ACC112 (cell line): Measurements from ENCODE around the gene EPB41L1.
A peak's percentile ranks its signal among the peaks of the same experiment; 100 is the strongest.
"Not testable (repeated sequence)": the region's sequence is repeated elsewhere in the genome, so short reads cannot be mapped to it uniquely, and the experiment has no call there.

ENCODE experiments used
- H2AFZ ChIP-seq: fragments of 200-600 bp; sonication (generic); one replicate; pipeline ENCODE4 v1.6.0; 2017; ENCODE audit warnings: antibody characterized with exemption, low read length; ENCODE audit not compliant: unreplicated experiment
- H3K27ac ChIP-seq: fragments of 200-600 bp; sonication (generic); 2 replicates; pipeline ENCODE4 v1.5.1; 2014; ENCODE audit warnings: low read depth, mild to moderate bottlenecking, antibody characterized with exemption, low read length, moderate library complexity
- H3K27me3 ChIP-seq: fragments of 200-600 bp; sonication (generic); 2 replicates; pipeline ENCODE4 v1.6.1; 2014; ENCODE audit warnings: mild to moderate bottlenecking, antibody characterized with exemption, low read length, moderate library complexity, mixed read lengths; ENCODE audit not compliant: insufficient read depth
- H3K36me3 ChIP-seq: fragments of 200-600 bp; sonication (generic); 2 replicates; pipeline ENCODE4 v1.6.1; 2016; ENCODE audit warnings: mild to moderate bottlenecking, antibody characterized with exemption, low read length, moderate library complexity, mixed read lengths; ENCODE audit not compliant: insufficient read depth
- H3K4me1 ChIP-seq: fragments of 200-600 bp; sonication (generic); one replicate; pipeline ENCODE4 v1.6.1; 2016; ENCODE audit warnings: low read length, mixed read lengths; ENCODE audit not compliant: insufficient read depth, unreplicated experiment, control insufficient read depth
- H3K4me3 ChIP-seq: fragments of 200-600 bp; sonication (generic); 2 replicates; pipeline ENCODE4 v1.5.1; 2014; ENCODE audit warnings: mild to moderate bottlenecking, low read depth, low read length
- H3K79me2 ChIP-seq: fragments of 200-600 bp; sonication (generic); one replicate; pipeline ENCODE4 v1.6.0; 2016; ENCODE audit warnings: low read length; ENCODE audit not compliant: control insufficient read depth, unreplicated experiment, insufficient read depth

Gene EPB41L1

GRCh38 chr20:36126836-36127527, 27.6 kb upstream of the EPB41L1 start:
- Histone ChIP-seq H2AFZ (no peak overlapping the region), H3K4me1 (peaks cover 23% of the 10 kb centered on the region), H3K27me3 (no peaks in the 10 kb centered on the region), H3K79me2 (no peaks in the 10 kb centered on the region), H3K27ac (no peak overlapping the region), H3K36me3 (no peaks in the 10 kb centered on the region), H3K4me3 (no peak overlapping the region)

- no peaks in the 10 kb centered on the region for H3K36me3 ChIP-seq
- no peak overlapping the region for H2AFZ ChIP-seq
- H3K4me3 ChIP-seq: no peak overlapping the region
- peak overlapping the region; percentile 56 for H3K27ac ChIP-seq
- H3K79me2 ChIP-seq: no peaks in the 10 kb centered on the region
- no peaks in the 10 kb centered on the region for H3K27me3 ChIP-seq
- peaks cover 23% of the 10 kb centered on the region for H3K4me1 ChIP-seq
Measured at GRCh38 chr20:36128463-36129159, 25.9 kb upstream of the EPB41L1 start.

- Histone ChIP-seq H3K27me3 (no peaks in the 10 kb centered on the region), H3K79me2 (no peaks in the 10 kb centered on the region), H2AFZ (no peak overlapping the region), H3K27ac (no peak overlapping the region), H3K4me1 (peaks cover 23% of the 10 kb centered on the region), H3K36me3 (no peaks in the 10 kb centered on the region), H3K4me3 (no peak overlapping the region)
Measured at GRCh38 chr20:36129160-36129543, 25.4 kb upstream of the EPB41L1 start.

- peak overlapping the region; percentile 44 for H3K27ac ChIP-seq
- H3K4me3 ChIP-seq: no peak overlapping the region
- H2AFZ ChIP-seq: no peak overlapping the region
- H3K27me3 ChIP-seq: no peaks in the 10 kb centered on the region
- H3K79me2 ChIP-seq: no peaks in the 10 kb centered on the region
- peaks cover 23% of the 10 kb centered on the region for H3K4me1 ChIP-seq
- no peaks in the 10 kb centered on the region for H3K36me3 ChIP-seq
Measured at GRCh38 chr20:36130390-36130789, 24.1 kb upstream of the EPB41L1 start.

- H3K4me1 ChIP-seq: peaks cover 17% of the 10 kb centered on the region
- no peak overlapping the region for H2AFZ ChIP-seq
- no peak overlapping the region for H3K4me3 ChIP-seq
- H3K79me2 ChIP-seq: no peaks in the 10 kb centered on the region
- H3K27me3 ChIP-seq: no peaks in the 10 kb centered on the region
- no peak overlapping the region for H3K27ac ChIP-seq
- H3K36me3 ChIP-seq: no peaks in the 10 kb centered on the region
Measured at GRCh38 chr20:36132802-36133211, 21.7 kb upstream of the EPB41L1 start.

GRCh38 chr20:36133821-36134220, 20.7 kb upstream of the EPB41L1 start:
- no peak overlapping the region for H3K27ac ChIP-seq
- H3K4me1 ChIP-seq: peaks cover 7% of the 10 kb centered on the region

GRCh38 chr20:36135159-36135558, 19.4 kb upstream of the EPB41L1 start:
- Histone ChIP-seq H3K79me2 (no peaks in the 10 kb centered on the region), H3K4me3 (no peak overlapping the region), H3K4me1 (no peaks in the 10 kb centered on the region), H3K27me3 (no peaks in the 10 kb centered on the region), H3K27ac (no peak overlapping the region), H3K36me3 (no peaks in the 10 kb centered on the region), H2AFZ (no peak overlapping the region)

More at GRCh38 chr20:36133821-36134220, 20.7 kb upstream of the EPB41L1 start:
- Histone ChIP-seq H3K4me3 (no peak overlapping the region), H3K36me3 (no peaks in the 10 kb centered on the region), H3K79me2 (no peaks in the 10 kb centered on the region), H3K27me3 (no peaks in the 10 kb centered on the region), H2AFZ (no peak overlapping the region)

GRCh38 chr20:36135821-36136220, 18.7 kb upstream of the EPB41L1 start:
- H2AFZ ChIP-seq: no peak overlapping the region
- H3K27me3 ChIP-seq: no peaks in the 10 kb centered on the region
- H3K27ac ChIP-seq: no peak overlapping the region
- H3K4me3 ChIP-seq: no peak overlapping the region
- no peaks in the 10 kb centered on the region for H3K4me1 ChIP-seq
- H3K36me3 ChIP-seq: no peaks in the 10 kb centered on the region
- H3K79me2 ChIP-seq: no peaks in the 10 kb centered on the region

GRCh38 chr20:36137313-36137712, 17.2 kb upstream of the EPB41L1 start:
- not testable (repeated sequence) for H2AFZ ChIP-seq, H3K27me3 ChIP-seq, H3K36me3 ChIP-seq, H3K4me1 ChIP-seq, H3K27ac ChIP-seq, H3K4me3 ChIP-seq, H3K79me2 ChIP-seq

- no peaks in the 10 kb centered on the region for H3K79me2 ChIP-seq
- H2AFZ ChIP-seq: no peak overlapping the region
- H3K4me1 ChIP-seq: peaks cover 10% of the 10 kb centered on the region
- H3K4me3 ChIP-seq: no peak overlapping the region
- H3K36me3 ChIP-seq: no peaks in the 10 kb centered on the region
- H3K27me3 ChIP-seq: no peaks in the 10 kb centered on the region
- H3K27ac ChIP-seq: no peak overlapping the region
Measured at GRCh38 chr20:36141310-36141709, 13.2 kb upstream of the EPB41L1 start.

GRCh38 chr20:36144336-36144735, 10.2 kb upstream of the EPB41L1 start:
- Histone ChIP-seq H3K79me2 (no peaks in the 10 kb centered on the region), H3K27me3 (no peaks in the 10 kb centered on the region), H3K4me3 (no peak overlapping the region), H3K4me1 (peaks cover 10% of the 10 kb centered on the region), H3K27ac (no peak overlapping the region), H2AFZ (no peak overlapping the region), H3K36me3 (no peaks in the 10 kb centered on the region)
